WI38 (cell line): Measurements from ENCODE around the gene KLRB1.
"Not testable (repeated sequence)": the region's sequence is repeated elsewhere in the genome, so short reads cannot be mapped to it uniquely, and the experiment has no call there.

Source experiments
- H3K4me3 ChIP-seq: 2 replicates; pipeline ENCODE4 v1.5.1; 2011; ENCODE audit warnings: low read depth, mild to moderate bottlenecking, control low read depth, low read length
- TF ChIP-seq, protein P1 (sequence below): IDR thresholded peaks from 2 replicates; pipeline ENCODE4 v1.5.1; 2012; ENCODE audit warnings: low read depth, mild to moderate bottlenecking, control low read depth, low read length

The KLRB1 gene

DNA sequence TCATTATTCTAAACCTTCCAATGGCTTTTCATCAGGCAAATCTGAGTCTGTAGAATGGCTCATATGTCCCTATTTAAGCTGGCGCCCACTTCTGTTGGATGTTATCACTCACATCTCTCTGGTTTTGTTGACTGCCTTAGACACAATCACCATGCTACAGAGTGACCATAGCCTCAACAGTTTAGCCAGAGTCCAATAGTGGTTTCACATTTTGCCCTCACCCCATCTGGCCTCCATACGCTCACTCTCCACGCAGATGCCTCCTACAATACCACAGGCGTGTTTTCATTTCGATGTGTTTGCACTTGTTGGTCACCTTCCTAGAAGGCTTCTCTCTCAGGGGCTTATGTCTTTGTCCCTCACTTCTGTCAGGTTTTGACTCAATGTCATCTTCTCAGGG lies 3.4 kb downstream of the KLRB1 start:
- no peak overlapping the region for H3K4me3 ChIP-seq
- TF ChIP-seq, protein P1, sequence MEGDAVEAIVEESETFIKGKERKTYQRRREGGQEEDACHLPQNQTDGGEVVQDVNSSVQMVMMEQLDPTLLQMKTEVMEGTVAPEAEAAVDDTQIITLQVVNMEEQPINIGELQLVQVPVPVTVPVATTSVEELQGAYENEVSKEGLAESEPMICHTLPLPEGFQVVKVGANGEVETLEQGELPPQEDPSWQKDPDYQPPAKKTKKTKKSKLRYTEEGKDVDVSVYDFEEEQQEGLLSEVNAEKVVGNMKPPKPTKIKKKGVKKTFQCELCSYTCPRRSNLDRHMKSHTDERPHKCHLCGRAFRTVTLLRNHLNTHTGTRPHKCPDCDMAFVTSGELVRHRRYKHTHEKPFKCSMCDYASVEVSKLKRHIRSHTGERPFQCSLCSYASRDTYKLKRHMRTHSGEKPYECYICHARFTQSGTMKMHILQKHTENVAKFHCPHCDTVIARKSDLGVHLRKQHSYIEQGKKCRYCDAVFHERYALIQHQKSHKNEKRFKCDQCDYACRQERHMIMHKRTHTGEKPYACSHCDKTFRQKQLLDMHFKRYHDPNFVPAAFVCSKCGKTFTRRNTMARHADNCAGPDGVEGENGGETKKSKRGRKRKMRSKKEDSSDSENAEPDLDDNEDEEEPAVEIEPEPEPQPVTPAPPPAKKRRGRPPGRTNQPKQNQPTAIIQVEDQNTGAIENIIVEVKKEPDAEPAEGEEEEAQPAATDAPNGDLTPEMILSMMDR: no peak

DNA sequence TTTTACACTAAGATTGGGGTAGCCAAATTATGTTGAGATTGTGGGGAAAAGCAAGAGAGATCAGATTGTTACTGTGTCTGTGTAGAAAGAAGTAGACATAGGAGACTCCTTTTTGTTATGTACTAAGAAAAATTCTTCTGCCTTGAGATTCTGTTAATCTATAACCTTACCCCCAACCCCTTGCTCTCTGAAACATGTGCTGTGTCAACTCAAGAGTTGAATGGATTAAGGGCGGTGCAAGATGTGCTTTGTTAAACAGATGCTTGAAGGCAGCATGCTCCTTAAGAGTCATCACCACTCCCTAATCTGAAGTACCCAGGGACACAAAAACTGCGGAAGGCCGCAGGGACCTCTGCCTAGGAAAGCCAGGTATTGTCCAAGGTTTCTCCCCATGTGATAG lies 7.3 kb downstream of the KLRB1 start:
- H3K4me3 ChIP-seq: not testable (repeated sequence)

DNA sequence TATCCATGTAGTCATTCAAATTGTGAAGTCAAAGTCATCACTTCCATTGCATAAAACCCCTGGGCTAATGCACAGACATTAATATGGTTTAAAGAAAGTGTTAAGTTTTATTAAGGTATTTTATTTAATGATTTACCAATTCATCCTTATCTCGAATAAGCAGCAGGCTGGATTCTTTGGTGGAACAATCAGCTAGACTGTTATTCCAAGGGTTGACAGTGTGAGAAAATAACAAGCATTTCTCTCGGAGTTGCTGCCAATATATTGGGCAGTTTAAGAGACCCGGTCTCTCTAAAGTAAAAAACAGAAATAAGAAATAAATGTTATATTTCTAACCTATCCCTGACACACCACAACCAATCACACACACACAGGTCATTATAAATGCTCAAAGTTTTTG lies 9.4 kb downstream of the KLRB1 start:
- H3K4me3 ChIP-seq: no peak overlapping the region
- TF ChIP-seq, protein P1: no peak

DNA sequence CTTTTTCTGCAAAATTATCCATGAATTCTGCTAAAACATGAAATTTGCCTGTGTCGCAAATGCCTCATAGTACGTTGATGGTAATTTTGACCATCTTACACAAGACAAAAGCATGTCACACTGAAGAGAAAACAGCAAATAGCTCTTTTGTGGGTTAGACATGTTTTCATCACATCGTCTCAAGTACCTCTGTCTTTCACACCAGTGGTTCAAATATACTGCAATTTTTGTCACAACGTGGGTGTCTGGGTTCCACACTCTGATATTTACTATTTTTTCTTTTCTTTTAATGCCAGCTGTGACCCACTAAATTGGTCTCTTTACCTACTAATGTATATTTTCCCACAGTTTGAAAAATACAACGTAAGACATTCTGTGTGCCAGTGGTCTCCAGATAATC lies 10.4 kb downstream of the KLRB1 start:
- no peak overlapping the region for H3K4me3 ChIP-seq
- TF ChIP-seq, protein P1: no peak

DNA sequence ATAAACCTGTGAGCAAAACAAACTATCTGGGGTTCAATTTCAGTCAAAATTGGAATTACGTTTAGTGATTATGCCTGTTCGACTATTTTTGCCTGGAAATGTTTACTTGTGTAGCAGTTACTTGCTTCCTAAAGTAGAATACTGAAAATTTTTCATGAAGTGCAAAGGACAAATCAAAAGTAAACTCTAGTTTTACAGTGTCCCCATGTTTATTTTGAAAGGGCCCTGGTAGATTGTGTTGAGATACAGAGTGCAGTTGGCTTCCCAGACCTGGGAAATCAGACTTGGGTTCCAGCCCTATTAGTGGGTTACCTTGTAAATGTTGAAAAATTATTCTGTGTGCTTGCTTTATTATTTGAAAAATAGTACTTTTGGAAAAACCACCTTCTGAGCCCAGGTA lies 17.3 kb downstream of the KLRB1 start:
- TF ChIP-seq, protein P1: no peak
- no peak overlapping the region for H3K4me3 ChIP-seq

DNA sequence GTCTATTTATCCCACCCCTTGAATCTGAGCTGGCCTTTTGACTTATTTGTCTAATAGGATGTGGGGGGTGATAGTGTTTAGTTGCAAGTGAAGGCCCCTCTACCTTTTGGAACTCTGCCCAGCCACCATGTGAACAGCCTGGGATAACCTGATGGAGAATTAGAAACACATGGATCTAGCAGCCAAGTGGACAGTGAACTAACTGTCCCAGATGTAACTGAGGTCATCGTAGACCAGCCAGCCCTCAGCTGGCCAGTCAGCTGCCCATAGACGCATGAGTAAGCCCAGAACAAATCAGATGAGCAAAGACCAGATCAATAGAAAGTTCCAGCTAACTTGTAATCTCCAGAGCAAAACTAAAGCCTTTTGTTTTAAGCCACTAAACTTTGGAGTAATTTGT lies 19.0 kb downstream of the KLRB1 start:
- TF ChIP-seq, protein P1: no peak
- H3K4me3 ChIP-seq: no peak overlapping the region

DNA sequence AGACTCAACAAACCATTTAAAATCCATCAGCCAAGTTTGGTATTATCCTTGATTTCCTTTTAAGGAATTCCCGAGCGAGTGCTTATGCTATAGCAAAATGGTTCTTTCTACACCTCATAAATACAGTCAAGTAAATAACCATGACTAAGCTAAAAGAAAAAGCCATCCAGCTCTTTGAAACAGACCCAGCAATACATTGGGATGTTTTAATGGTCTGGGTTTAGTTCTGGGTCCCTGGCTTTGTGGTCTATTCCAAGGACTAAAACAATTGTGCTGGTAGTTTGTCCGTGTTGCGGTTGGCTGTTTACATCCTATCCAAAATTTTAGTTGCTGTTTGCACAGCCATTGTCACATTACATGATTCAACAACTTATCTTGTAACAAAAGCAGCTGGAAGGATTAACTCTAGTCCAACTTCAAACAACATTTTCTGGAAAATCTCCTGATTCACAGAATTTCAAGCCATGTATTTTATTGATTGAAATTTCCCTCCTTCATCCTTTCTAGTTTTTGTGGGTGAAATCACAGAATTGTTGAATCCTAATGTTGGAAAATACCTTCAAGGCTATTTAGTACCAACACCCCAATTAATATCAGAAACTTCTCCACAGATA lies 19.6 kb downstream of the KLRB1 start:
- no peak overlapping the region for H3K4me3 ChIP-seq
- TF ChIP-seq, protein P1: no peak

DNA sequence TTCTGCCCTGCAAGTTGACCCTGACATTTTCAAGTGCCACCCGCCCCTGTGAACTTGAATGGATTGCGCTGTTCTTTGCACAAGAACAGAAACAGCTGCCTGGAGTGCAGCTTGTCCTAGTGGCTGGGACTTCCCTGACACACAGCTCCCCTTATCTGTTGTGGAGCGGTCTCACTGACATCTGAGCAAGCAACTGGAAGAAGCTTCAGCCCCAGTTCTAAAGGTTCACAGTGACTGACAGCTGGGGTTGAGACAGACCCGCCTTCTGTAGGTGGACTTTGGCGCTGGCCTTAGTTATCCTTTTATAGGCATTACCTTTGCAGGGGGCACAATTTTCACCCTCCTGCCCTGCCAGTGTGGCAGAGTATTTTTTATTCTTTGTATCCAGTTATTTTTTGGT lies 30.0 kb downstream of the KLRB1 start:
- not testable (repeated sequence) for H3K4me3 ChIP-seq

DNA sequence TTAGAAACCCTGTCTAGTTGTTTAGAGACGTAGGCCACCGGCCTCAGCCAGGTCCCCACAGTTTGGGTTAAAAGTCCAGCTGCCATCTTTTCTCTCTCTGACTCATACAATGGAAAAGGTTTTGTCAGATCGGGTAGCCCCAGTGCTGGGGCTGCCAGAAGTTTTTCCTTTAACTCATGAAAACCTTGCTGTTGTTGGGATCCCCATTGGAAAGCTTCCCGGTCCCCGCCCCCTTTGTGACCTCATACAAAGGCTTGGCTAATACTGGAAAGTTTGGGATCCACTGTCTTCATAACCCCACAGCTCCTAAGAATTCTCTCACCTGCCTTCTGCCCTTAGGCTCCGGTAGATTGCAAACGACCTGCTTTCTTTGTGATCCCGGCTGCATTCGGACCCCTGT lies 40.6 kb downstream of the KLRB1 start:
- H3K4me3 ChIP-seq: not testable (repeated sequence)

DNA sequence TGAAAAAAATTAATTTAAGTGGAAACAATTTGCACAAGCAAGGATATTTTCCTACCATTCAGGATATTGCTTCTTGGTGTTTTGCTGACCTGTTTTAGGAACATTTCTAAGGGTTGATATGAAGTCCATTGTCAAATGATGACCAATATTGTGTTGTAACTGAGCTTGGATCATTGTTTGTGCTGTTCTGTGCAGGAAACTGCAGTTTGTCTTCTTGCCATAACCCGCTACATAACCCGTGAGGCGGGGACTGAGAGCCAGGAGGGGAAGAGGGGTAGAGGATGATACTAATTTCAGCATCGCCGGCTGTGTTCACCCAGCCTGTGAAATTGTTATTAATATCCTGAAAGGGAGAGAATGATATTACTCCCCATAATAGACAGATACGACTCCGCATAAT lies 41.6 kb downstream of the KLRB1 start:
- not testable (repeated sequence) for H3K4me3 ChIP-seq

DNA sequence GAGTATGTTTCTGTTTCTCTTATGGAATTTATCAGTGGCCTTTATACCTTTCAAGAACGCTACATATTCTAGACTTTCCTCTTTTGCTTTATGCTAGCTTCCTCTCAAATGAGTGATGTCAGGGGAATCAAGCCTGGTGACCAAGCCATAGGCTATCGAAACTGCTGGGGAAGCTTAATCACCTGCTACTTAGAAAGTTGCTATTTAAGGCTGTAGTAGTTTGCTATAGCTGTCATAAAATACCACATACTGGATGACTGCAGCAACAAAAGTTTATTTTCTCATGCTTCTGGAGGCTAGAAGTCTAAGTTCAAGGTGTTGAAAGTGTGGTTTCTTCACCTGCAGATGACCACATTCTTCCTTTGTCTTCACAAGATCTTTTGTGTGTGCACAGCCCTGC lies 43.3 kb downstream of the KLRB1 start:
- H3K4me3 ChIP-seq: not testable (repeated sequence)

DNA sequence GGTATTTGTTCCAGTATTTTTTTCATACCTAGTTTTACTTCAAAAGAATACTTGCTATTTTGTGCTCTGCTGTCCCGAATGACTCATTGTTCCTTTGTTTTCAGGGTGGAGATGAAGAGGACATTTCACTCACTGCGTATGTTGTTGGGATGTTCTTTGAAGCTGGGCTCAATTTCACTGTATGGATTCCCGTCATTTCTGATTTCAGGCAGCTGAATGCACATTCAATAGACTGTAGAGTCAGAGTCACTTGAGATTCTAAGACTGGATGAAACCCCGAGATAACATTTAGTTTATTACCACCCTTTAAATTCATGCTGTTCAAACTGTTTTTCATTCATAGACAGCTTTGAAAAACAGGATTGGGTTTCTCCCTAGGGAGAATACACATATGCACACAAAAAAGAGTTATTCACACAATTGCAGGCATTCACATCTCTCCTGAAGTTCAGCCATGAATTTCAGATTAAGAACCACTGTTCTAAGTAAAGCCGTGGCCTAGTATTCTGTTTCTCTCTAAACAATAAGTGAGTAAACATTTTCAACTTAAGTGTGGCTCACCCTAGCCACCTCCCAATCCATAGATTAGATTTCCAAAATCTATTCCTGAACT lies 44.8 kb downstream of the KLRB1 start:
- H3K4me3 ChIP-seq: not testable (repeated sequence)

DNA sequence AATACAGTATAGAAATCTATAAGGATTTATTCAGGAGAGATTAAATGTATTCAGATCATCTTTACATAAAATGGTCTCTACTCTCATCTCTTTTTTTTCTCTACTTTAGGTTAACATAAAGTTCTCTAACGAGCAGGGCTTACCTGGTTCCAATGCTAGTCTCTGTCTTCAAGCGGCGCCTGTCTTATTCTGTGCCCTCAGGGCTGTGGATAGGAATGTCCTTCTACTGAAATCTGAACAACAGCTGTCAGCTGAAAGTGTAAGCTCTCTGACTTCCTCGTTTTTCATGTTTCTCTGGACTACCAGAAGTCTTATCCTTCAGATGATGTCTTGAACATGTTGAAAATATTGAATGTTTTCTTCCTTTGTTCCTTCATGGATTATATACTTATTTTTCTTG lies 62.2 kb downstream of the KLRB1 start:
- H3K4me3 ChIP-seq: not testable (repeated sequence)
